GM18951 (cell line): ENCODE measurements around the gene DZIP1L.

Source experiments
- POLR2A ChIP-seq: IDR thresholded peaks from 4 replicates; pipeline ENCODE4 v1.6.1; 2011; ENCODE audit warnings: mild to moderate bottlenecking; ENCODE audit not compliant: insufficient read length, insufficient read depth; ENCODE audit errors: extremely low read depth
- in situ Hi-C: fragments of 300-500 bp; cut with MboI; formaldehyde crosslinking; loops from one replicate; pipeline ENCODE4 v1.12.0; 2022; ENCODE audit warnings: low sequenced_read_pairs, mixed read lengths, inconsistent platforms; ENCODE audit not compliant: unreplicated experiment

Gene DZIP1L

DNA sequence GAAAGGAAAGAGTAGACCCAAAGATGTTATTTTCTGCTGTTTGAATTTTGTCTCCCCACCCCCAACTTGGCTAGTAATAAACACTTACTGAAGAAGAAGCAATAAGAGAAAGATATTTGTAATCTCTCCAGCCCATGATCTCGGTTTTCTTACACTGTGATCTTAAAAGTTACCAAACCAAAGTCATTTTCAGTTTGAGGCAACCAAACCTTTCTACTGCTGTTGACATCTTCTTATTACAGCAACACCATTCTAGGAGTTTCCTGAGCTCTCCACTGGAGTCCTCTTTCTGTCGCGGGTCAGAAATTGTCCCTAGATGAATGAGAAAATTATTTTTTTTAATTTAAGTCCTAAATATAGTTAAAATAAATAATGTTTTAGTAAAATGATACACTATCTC is 83.9 kb downstream of the DZIP1L start:
- in situ Hi-C loops: no loop called here
- TF ChIP-seq POLR2A: no peak

DNA sequence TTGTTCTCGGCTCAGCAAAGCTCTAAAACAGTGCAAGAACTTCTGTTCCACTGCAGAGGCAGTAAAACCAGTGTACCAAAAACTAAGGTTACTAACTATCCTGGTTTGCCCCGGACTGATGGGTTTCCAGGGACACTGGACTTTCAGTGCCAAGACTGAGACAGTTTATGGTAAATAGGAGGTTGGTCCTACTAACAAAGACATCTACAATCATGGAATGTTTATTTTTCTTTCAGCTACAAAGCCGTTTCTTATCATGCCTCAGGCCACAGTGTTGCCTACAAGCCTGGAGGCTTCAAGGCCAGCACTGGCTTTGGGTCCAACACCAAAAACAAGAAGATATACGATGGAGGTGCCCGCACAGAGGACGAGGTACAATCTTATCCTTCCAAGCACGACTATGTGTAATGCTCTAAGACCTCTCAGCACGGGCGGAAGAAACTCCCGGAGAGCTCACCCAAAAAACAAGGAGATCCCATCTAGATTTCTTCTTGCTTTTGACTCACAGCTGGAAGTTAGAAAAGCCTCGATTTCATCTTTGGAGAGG is 84.6 kb downstream of the DZIP1L start:
- no peak for TF ChIP-seq POLR2A
- in situ Hi-C loops: no loop called here

DNA sequence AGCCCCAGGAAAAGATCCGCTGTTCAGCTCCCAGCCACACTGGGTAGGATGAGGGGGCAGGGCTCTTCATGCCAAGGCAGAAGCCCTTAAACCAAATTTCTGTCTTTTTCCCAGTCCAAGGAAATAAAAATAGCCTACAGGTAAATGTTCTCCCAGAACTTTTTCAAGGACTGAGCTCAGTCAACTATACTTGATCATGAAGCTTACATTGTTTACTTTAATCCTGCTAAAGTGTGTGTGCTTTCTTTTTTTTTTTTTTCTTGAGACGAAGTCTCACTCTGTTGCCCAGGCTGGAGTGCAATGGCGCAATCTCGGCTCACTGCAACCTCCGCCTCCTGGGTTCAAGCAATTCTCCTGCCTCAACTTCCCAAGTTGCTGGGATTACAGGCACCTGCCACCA is 87.6 kb downstream of the DZIP1L start:
- in situ Hi-C loops: no loop called here
- no peak for TF ChIP-seq POLR2A

DNA sequence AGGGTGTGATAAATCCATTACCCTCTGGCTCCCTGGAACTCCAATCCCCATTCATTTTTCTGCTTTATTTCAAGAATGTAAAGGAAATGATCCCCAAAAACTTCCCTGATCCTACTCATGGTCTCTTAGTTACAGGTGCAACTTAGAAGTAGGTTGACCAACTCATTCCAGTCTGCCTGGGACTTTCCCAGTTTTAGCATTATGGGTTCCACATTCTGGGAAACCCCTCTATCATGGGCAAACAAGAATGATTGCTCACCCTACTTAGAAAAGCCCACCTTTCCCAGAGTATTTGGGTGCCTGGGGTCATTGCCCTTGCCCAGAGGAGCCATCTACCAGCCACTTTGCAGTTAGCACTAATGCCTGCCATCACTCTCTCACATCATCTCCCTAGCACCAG is 89.9 kb downstream of the DZIP1L start:
- TF ChIP-seq POLR2A: no peak
- in situ Hi-C loops: no loop called here

DNA sequence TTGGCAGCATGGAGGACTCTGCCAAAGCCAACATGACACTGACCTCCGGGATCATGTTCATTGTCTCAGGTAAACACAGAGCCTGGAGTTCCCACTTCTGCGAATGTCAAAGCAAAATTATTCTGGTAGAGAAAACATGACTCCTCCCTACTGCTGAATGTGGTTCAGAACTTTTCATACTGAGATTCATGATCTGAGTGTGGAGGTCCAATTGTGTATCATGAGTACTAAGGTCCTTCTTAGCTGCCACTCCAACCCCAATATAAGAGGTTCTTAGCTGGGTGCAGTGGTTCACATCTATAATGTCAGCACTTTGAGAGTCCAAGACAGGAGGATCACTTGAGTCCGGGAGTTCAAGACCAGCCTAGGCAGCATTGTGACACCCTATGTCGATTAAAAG is 91.7 kb downstream of the DZIP1L start:
- TF ChIP-seq POLR2A: no peak
- in situ Hi-C loops: no loop called here

DNA sequence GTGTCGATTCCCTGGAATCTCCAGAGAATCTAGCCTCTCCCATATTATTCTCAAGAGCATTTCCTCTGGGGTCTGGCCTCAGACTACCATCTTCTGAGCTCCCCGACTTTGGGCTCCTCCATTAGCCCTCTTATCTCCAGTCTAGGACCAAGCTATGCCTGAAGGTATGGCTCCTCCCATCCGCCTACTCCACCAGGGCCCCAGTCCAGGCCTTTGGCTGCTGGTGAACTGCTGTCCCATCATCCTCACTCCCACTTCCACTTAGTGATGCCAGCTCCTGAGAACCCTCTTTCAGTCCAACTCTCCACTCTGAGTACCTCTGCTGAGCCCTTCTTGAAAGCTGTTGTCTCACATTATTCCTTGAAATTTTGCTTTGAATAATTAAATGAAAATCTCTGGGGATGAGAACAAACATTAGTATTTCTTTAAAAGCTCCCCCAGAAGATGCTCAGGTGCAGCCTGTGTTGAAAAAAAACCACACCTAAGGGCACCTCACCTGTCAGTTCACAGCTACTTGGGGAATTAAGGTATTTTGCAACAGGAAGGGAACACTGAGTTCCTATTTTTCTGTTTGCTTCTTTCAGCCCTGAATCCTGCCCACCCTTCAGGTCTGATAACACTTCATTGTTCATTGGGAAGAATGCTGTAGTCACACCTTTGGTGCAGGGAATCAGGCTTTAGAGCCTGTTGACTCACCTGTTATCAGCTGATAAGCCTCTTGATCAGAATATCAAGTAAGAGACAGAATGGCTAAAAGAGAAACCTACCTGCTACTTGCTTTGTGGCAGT is 95.9 kb downstream of the DZIP1L start:
- in situ Hi-C loops: no loop called here
- TF ChIP-seq POLR2A: no peak

DNA sequence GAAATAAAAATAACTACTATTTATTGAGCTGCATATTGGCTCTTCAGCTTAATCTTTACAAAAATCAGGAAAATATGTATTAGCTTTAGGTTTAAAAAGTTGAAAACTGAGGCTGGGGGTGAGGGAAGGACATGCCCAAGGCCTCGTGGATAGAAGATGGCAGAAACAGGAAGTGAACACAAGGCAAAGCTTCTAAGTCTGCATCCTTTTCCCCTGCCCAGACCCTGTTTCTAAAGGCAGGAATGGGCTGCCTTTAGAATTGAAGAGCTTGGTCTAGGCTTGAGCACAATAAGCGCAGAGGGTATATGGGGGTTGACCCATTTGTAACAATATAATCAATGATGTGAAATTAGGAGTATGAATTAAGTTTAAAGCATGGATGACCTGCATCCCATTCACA is 99.3 kb downstream of the DZIP1L start:
- in situ Hi-C loops: no loop called here
- TF ChIP-seq POLR2A: no peak

DNA sequence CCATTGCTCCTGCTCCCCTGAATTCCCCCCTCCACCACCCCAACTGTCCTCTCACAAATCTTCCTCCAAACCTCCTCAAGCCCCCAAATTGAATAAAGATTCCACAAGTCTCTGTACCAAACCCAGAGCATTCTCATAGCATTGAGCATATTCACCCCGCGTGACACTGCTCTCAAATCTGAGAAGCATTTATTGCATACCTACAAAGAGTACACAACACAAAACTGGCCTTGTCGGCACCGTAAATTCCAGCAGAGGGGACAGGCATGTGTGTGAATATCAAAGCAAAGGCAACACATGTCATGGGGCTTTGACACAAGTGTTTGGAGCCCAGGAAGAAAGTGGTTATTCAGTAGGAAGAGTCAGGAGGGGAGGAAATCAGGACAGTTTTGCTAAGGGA is 102.9 kb downstream of the DZIP1L start:
- in situ Hi-C loops: no loop called here
- TF ChIP-seq POLR2A: no peak
